CD14-positive monocyte (primary cell): ENCODE measurements around the gene LUZP4. TPM values are rescaled to one million over a fixed set of nuclear protein-coding genes. Genes with fewer than 3 reads are reported as not detected.

Experiments
- DNase-seq, 3 donors: peaks; one replicate each; pipeline ENCODE4 v3.0.0-alpha.2; 2011 to 2022
- H2AFZ ChIP-seq: 2 replicates; pipeline ENCODE4 v1.6.0; 2012; ENCODE audit warnings: mild to moderate bottlenecking, low read depth, low read length, inconsistent platforms; ENCODE audit not compliant: insufficient read depth, poor library complexity, severe bottlenecking
- H3K27ac ChIP-seq, 2 donors: 1 replicate in 1 of 2; 2 replicates in 1 of 2; pipeline ENCODE4 v1.5.1; 2012 to 2013; ENCODE audit warnings: low read length in 2 of 2, control low read depth in 1 of 2, inconsistent platforms in 1 of 2, low read depth in 1 of 2, mild to moderate bottlenecking in 1 of 2
- H3K27me3 ChIP-seq, 2 donors: one replicate each; pipeline versions ENCODE4 v1.6.0 to v1.6.1; 2011 to 2013; ENCODE audit warnings: low read length in 2 of 2; ENCODE audit not compliant: control insufficient read depth in 2 of 2, insufficient read depth in 2 of 2
- H3K36me3 ChIP-seq, 2 donors: replicated peaks in 1 of 2; 1 replicate in 1 of 2; 2 replicates in 1 of 2; pipeline versions ENCODE4 v1.5.1 to v1.6.1; 2012 to 2013; ENCODE audit warnings: low read length in 2 of 2, control low read depth in 1 of 2, inconsistent platforms in 1 of 2, mild to moderate bottlenecking in 1 of 2; ENCODE audit not compliant: insufficient read depth in 2 of 2, control insufficient read depth in 1 of 2
- H3K4me1 ChIP-seq, 2 donors: 1 replicate in 1 of 2; 2 replicates in 1 of 2; pipeline versions ENCODE4 v1.5.1 to v1.6.1; 2012 to 2013; ENCODE audit warnings: low read length in 2 of 2, control low read depth in 1 of 2, inconsistent platforms in 1 of 2, mild to moderate bottlenecking in 1 of 2, moderate library complexity in 1 of 2; ENCODE audit not compliant: insufficient read depth in 2 of 2, control insufficient read depth in 1 of 2
- H3K4me2 ChIP-seq: replicated peaks from 2 replicates; pipeline ENCODE3; 2012; ENCODE audit warnings: low read length, moderate library complexity, mild to moderate bottlenecking; ENCODE audit not compliant: poor library complexity, severe bottlenecking; ENCODE audit errors: extremely low read depth
- H3K4me3 ChIP-seq, 3 experiments: fragments of 200-600 bp in 1 of 3; sonication (generic) in 1 of 3; replicated peaks in 1 of 3; 1 replicate in 2 of 3; 2 replicates in 1 of 3; pipeline ENCODE4 v1.5.1; 2011 to 2013; ENCODE audit warnings: low read length in 3 of 3, mild to moderate bottlenecking in 3 of 3, control low read depth in 2 of 3, low read depth in 2 of 3, inconsistent platforms in 1 of 3, moderate library complexity in 1 of 3
- H3K79me2 ChIP-seq: 2 replicates; pipeline ENCODE4 v1.6.0; 2012; ENCODE audit warnings: mild to moderate bottlenecking, control low read depth, inconsistent platforms, low read length, moderate library complexity; ENCODE audit not compliant: insufficient read depth
- H3K9ac ChIP-seq: 2 replicates; pipeline ENCODE4 v1.6.0; 2017; ENCODE audit warnings: low read length, mild to moderate bottlenecking; ENCODE audit not compliant: insufficient read depth, poor library complexity, severe bottlenecking
- H3K9me3 ChIP-seq, 2 donors: replicated peaks in 1 of 2; 1 replicate in 1 of 2; 2 replicates in 1 of 2; pipeline versions ENCODE4 v1.5.1 to v1.6.1; 2012 to 2013; ENCODE audit warnings: low read length in 2 of 2, control low read depth in 1 of 2; ENCODE audit not compliant: control insufficient read depth in 1 of 2, insufficient read depth in 1 of 2
- H4K20me1 ChIP-seq: 2 replicates; pipeline ENCODE4 v1.6.0; 2012; ENCODE audit warnings: mild to moderate bottlenecking, low read length, control low read depth, moderate library complexity; ENCODE audit not compliant: insufficient read depth
- H3K27ac Mint-ChIP-seq, 7 donors: one replicate each; pipeline ENCODE4 v1.8.0; 2020; ENCODE audit warnings: mild to moderate bottlenecking in 7 of 7, mixed read lengths in 7 of 7, moderate library complexity in 6 of 7, inconsistent platforms in 2 of 7
- H3K27me3 Mint-ChIP-seq, 3 donors: one replicate each; pipeline ENCODE4 v1.8.0; 2021 to 2022; ENCODE audit warnings: low read depth in 3 of 3, mild to moderate bottlenecking in 3 of 3, mixed read lengths in 3 of 3, moderate library complexity in 3 of 3, inconsistent platforms in 1 of 3
- H3K36me3 Mint-ChIP-seq, 2 donors: one replicate each; pipeline ENCODE4 v1.8.0; 2020; ENCODE audit warnings: mixed read lengths in 2 of 2, inconsistent platforms in 1 of 2, mild to moderate bottlenecking in 1 of 2
- H3K4me1 Mint-ChIP-seq: one replicate; pipeline ENCODE4 v1.8.0; 2020; ENCODE audit warnings: mild to moderate bottlenecking, mixed read lengths
- H3K4me3 Mint-ChIP-seq, 2 donors: one replicate each; pipeline ENCODE4 v1.8.0; 2020; ENCODE audit warnings: mild to moderate bottlenecking in 2 of 2, mixed read lengths in 2 of 2, moderate library complexity in 1 of 2
- H3K9me3 Mint-ChIP-seq, 7 donors: one replicate each; pipeline ENCODE4 v1.8.0; 2020 to 2022; ENCODE audit warnings: mixed read lengths in 7 of 7, mild to moderate bottlenecking in 6 of 7, moderate library complexity in 6 of 7, inconsistent platforms in 2 of 7
- WGBS: methylation state at CpG from one replicate; pipeline ENCODE4 v1.1.5; 2013; ENCODE audit warnings: missing lambda C conversion rate; ENCODE audit not compliant: insufficient coverage; 5-methylcytosine and 5-hydroxymethylcytosine counted together
- intact Hi-C, 2 donors: fragments of 100-400 bp; cut with micrococcal nuclease; formaldehyde crosslinking; loops; one replicate each; pipeline versions ENCODE4 v1.15.0 to v1.15.1; 2023
- polyA plus RNA-seq, 3 donors: library from polyadenylated mRNA; depleted of rRNA in 1 of 3; unstranded in 2 of 3; stranded (reverse) in 1 of 3; fragments of 300-500 nt in 2 of 3; fragments of >200 nt in 1 of 3; fragmentation: Illumina TruSeq in 2 of 3; gene quantifications; 1 replicate in 2 of 3; 2 replicates in 1 of 3; pipeline ENCODE4 v1.2.3, GENCODE V29; 2012 to 2021
- TF ChIP-seq, protein P1 (sequence below): fragments of 200-600 bp; IDR thresholded peaks from one replicate; pipeline ENCODE4 v1.8.0; 2022; ENCODE audit warnings: antibody characterized with exemption, mild to moderate bottlenecking

The LUZP4 gene
- polyA plus RNA-seq, 3 donors, result not detected

DNA sequence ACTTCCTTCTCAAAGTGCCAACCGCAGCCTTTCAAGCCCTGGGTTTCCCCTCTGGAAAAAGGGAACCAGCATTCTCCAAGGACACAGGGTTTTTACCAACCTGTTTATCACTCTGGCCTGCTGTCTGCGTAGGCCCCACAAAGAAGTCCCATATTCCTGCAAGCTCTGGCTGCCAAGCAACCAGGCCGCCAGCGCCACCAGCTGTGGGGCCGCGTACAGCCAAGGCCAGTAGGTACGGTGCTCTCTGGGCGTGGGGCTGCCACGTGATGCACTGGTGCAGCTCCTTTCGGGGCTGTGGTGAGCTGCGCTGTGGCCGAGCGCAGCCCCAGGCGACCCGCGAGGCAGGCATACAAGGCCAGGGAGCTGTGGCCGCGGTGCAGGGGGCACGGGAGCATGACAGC lies 22.1 kb downstream of the LUZP4 start:
- no peaks in the 10 kb centered on the region for H3K36me3 Mint-ChIP-seq
- Histone ChIP-seq H3K4me1 (no peaks in the 10 kb centered on the region), H3K9ac (no peak overlapping the region), H3K36me3 (no peaks in the 10 kb centered on the region), H4K20me1 (no peaks in the 10 kb centered on the region), H3K9me3 (no peaks in the 10 kb centered on the region), H3K27me3 (peaks cover 0 to 3% of the 10 kb centered on the region in 2 donors), H3K4me2 (no peak overlapping the region), H3K4me3 (no peak overlapping the region), H2AFZ (no peak overlapping the region), H3K79me2 (no peaks in the 10 kb centered on the region), H3K27ac (no peak overlapping the region)
- no peak overlapping the region for H3K27ac Mint-ChIP-seq
- H3K4me3 Mint-ChIP-seq, result no peak overlapping the region
- TF ChIP-seq, protein P1, sequence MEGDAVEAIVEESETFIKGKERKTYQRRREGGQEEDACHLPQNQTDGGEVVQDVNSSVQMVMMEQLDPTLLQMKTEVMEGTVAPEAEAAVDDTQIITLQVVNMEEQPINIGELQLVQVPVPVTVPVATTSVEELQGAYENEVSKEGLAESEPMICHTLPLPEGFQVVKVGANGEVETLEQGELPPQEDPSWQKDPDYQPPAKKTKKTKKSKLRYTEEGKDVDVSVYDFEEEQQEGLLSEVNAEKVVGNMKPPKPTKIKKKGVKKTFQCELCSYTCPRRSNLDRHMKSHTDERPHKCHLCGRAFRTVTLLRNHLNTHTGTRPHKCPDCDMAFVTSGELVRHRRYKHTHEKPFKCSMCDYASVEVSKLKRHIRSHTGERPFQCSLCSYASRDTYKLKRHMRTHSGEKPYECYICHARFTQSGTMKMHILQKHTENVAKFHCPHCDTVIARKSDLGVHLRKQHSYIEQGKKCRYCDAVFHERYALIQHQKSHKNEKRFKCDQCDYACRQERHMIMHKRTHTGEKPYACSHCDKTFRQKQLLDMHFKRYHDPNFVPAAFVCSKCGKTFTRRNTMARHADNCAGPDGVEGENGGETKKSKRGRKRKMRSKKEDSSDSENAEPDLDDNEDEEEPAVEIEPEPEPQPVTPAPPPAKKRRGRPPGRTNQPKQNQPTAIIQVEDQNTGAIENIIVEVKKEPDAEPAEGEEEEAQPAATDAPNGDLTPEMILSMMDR, result no peak
- H3K27me3 Mint-ChIP-seq, result peaks cover 0 to 3% (median 0%) of the 10 kb centered on the region in 3 donors
- WGBS, result 32% methylated on average over 10 of the region's 19 CpGs
- H3K4me1 Mint-ChIP-seq, result no peaks in the 10 kb centered on the region
- intact Hi-C loops, result no loop called here
- H3K9me3 Mint-ChIP-seq, result peaks cover 0 to 4% (median 1%) of the 10 kb centered on the region in 7 donors
- peak in 1 of 3 donors; percentile 23 for DNase-seq

DNA sequence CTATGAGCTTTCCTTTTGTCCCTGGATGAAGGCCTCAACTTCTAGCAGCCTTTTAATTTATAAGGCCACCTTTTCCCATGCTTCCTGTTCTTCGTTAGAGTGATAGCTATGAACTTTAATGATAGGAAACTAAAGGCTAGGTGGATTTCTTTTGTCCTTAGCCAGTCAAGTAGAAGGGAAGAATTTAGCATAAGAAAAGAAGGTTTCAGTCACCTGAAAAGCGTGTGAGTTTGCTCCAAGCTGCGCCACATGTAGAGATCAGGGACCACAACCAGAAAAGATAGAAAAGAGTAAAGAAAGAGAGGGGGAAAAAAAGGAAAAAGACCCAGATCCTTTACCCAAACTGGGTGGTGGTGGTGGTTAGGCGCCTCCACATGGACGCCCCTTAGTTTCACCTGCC lies 28.6 kb downstream of the LUZP4 start:
- H3K4me2 ChIP-seq, result no peak overlapping the region
- H4K20me1 ChIP-seq, result no peaks in the 10 kb centered on the region
- H3K27me3 Mint-ChIP-seq, result peaks cover 0 to 6% (median 0%) of the 10 kb centered on the region in 3 donors
- intact Hi-C loops, result no loop called here
- H3K4me1 Mint-ChIP-seq, result no peaks in the 10 kb centered on the region
- H3K27ac Mint-ChIP-seq, result no peak overlapping the region
- H3K9me3 Mint-ChIP-seq, result peaks cover 0 to 4% (median 2%) of the 10 kb centered on the region in 7 donors
- no peaks in the 10 kb centered on the region for H3K9me3 ChIP-seq
- DNase-seq, result no peak
- H3K79me2 ChIP-seq, result no peaks in the 10 kb centered on the region
- no peak overlapping the region for H3K4me3 Mint-ChIP-seq
- H3K4me3 ChIP-seq, result no peak overlapping the region
- no peaks in the 10 kb centered on the region for H3K36me3 Mint-ChIP-seq
- no peak overlapping the region for H2AFZ ChIP-seq
- WGBS, result 90% methylated on average over 2 of the region's 5 CpGs
- no peak overlapping the region for H3K9ac ChIP-seq
- TF ChIP-seq, protein P1, result no peak
- no peaks in the 10 kb centered on the region for H3K27me3 ChIP-seq
- no peaks in the 10 kb centered on the region for H3K36me3 ChIP-seq
- H3K27ac ChIP-seq, result no peak overlapping the region
- H3K4me1 ChIP-seq, result no peaks in the 10 kb centered on the region
